HCT116 (cell line): ENCODE data around the gene ERCC4. TPM values are rescaled to one million over a fixed set of nuclear protein-coding genes. Genes with fewer than 3 reads are reported as not detected.

Experiments
- ATAC-seq: fragments of 200-7000 bp; cut with Tn5 transposase; 2 replicates; pipeline ENCODE4 v1.9.1; 2020; ENCODE audit warnings: mild to moderate bottlenecking, moderate library complexity
- BruUV-seq: library from RNA; stranded (reverse); fragments of 400-500 nt; replicated peaks from 2 replicates; lab custom pipeline; 2021; lab: Mats Ljungman, UMichigan
- CTCF ChIA-PET: fragments of 300-600 bp; sonication (Branson Sonifier 250); formaldehyde crosslinking; loops from one replicate; lab custom pipeline; 2021; ENCODE audit warnings: antibody characterized with exemption; lab: Charles Lee
- POLR2A ChIA-PET: fragments of 300-600, 350-600 bp; sonication (Branson Sonifier 250); formaldehyde crosslinking; loops from one replicate; lab custom pipeline; 2021; ENCODE audit warnings: antibody characterized with exemption; lab: Charles Lee
- RAD21 ChIA-PET, 2 experiments: fragments of 300-600 bp; sonication (Branson Sonifier 250); formaldehyde crosslinking; loops; one replicate each; lab custom pipeline; 2023; ENCODE audit warnings: low total read pairs in 2 of 2; ENCODE audit not compliant: uncharacterized antibody in 2 of 2, unreplicated experiment in 2 of 2, low non-redundant PET in 1 of 2; lab: Charles Lee
- DNase-seq: peaks from one replicate; pipeline ENCODE4 v3.0.0-alpha.2; 2010; ENCODE audit warnings: low read depth, low spot score
- H2AFZ ChIP-seq: fragments of 200-600 bp; shearing (Covaris generic), sonication (generic); 2 replicates; pipeline ENCODE4 v1.6.1; 2017; ENCODE audit warnings: low read depth, mixed run types, mixed read lengths, antibody characterized with exemption, low read length; ENCODE audit not compliant: poor library complexity, severe bottlenecking
- H3K27ac ChIP-seq: 2 replicates; pipeline ENCODE4 v1.5.1; 2012; ENCODE audit warnings: low read depth, low read length
- H3K27me3 ChIP-seq: fragments of 200-600 bp; sonication (generic); 2 replicates; pipeline ENCODE4 v1.6.1; 2016; ENCODE audit warnings: mixed run types, low read length, mixed read lengths; ENCODE audit not compliant: insufficient read depth
- H3K36me3 ChIP-seq, 2 experiments: fragments of 200-500 bp in 1 of 2; fragments of 200-600 bp in 1 of 2; sonication (Bioruptor generic) in 1 of 2; sonication (generic) in 1 of 2; 2 replicates each; pipeline versions ENCODE4 v1.5.1 to v1.6.1; 2014 to 2016; ENCODE audit warnings: low read length in 2 of 2, inconsistent platforms in 1 of 2, mixed read lengths in 1 of 2, mixed run types in 1 of 2; ENCODE audit not compliant: insufficient read depth in 2 of 2, control insufficient read depth in 1 of 2
- H3K4me1 ChIP-seq, 2 experiments: fragments of 200-600 bp in 1 of 2; sonication (generic) in 1 of 2; 2 replicates each; pipeline versions ENCODE4 v1.5.1 to v1.6.1; 2012 to 2017; ENCODE audit warnings: low read length in 2 of 2, inconsistent platforms in 1 of 2, mild to moderate bottlenecking in 1 of 2, mixed read lengths in 1 of 2, mixed run types in 1 of 2, moderate library complexity in 1 of 2; ENCODE audit not compliant: insufficient read depth in 2 of 2, control insufficient read depth in 1 of 2
- H3K4me2 ChIP-seq: fragments of 200-600 bp; sonication (generic); 2 replicates; pipeline ENCODE4 v1.6.1; 2017; ENCODE audit warnings: mixed run types, low read length, mixed read lengths
- H3K4me3 ChIP-seq, 2 experiments: fragments of 200-600 bp in 1 of 2; sonication (generic) in 1 of 2; replicated peaks in 1 of 2; 2 replicates each; pipeline ENCODE4 v1.5.1; 2011 to 2016; ENCODE audit warnings: low read length in 2 of 2, control low read depth in 1 of 2, low read depth in 1 of 2, mild to moderate bottlenecking in 1 of 2, mixed read lengths in 1 of 2, mixed run types in 1 of 2
- H3K79me2 ChIP-seq: fragments of 200-600 bp; sonication (generic); 2 replicates; pipeline ENCODE4 v1.6.1; 2017; ENCODE audit warnings: mild to moderate bottlenecking, mixed run types, low read length, moderate library complexity, mixed read lengths; ENCODE audit not compliant: insufficient read depth
- H3K9ac ChIP-seq: fragments of 200-600 bp; sonication (generic); 2 replicates; pipeline ENCODE4 v1.6.1; 2016; ENCODE audit warnings: low read length, mixed read lengths
- H3K9me2 ChIP-seq: fragments of 200-600 bp; sonication (generic), shearing (Covaris generic); 2 replicates; pipeline ENCODE4 v1.6.1; 2017; ENCODE audit warnings: mixed run types, mild to moderate bottlenecking, moderate library complexity; ENCODE audit not compliant: insufficient read depth
- H3K9me3 ChIP-seq, 2 experiments: fragments of 200-500 bp in 1 of 2; fragments of 200-600 bp in 1 of 2; sonication (Bioruptor generic) in 1 of 2; sonication (generic) in 1 of 2; 2 replicates each; pipeline ENCODE4 v1.6.1; 2014 to 2017; ENCODE audit warnings: low read length in 2 of 2, mixed read lengths in 2 of 2, inconsistent platforms in 1 of 2, low read depth in 1 of 2, mild to moderate bottlenecking in 1 of 2, mixed run types in 1 of 2, moderate library complexity in 1 of 2; ENCODE audit not compliant: control insufficient read depth in 1 of 2, insufficient read depth in 1 of 2
- H4K20me1 ChIP-seq: fragments of 200-600 bp; sonication (generic), shearing (Covaris generic); 2 replicates; pipeline ENCODE4 v1.6.1; 2017; ENCODE audit warnings: mixed run types, mild to moderate bottlenecking, moderate library complexity; ENCODE audit not compliant: insufficient read depth
- CBX3 ChIP-seq: IDR thresholded peaks from 2 replicates; pipeline ENCODE4 v1.6.1; 2012; ENCODE audit warnings: low read depth
- EGR1 ChIP-seq: IDR thresholded peaks from 2 replicates; pipeline ENCODE4 v1.6.1; 2012; ENCODE audit warnings: low read depth
- ELF1 ChIP-seq: IDR thresholded peaks from 2 replicates; pipeline ENCODE4 v1.6.1; 2012; ENCODE audit warnings: low read depth, borderline replicate concordance
- EZH2 ChIP-seq: fragments of 200-600 bp; sonication (generic); IDR thresholded peaks from 2 replicates; pipeline ENCODE4 v1.6.1; 2017; ENCODE audit warnings: antibody characterized with exemption, mixed run types
- EZH2phosphoT487 ChIP-seq: fragments of 200-600 bp; IDR thresholded peaks from 2 replicates; pipeline ENCODE4 v1.6.1; 2018; ENCODE audit warnings: antibody characterized with exemption, borderline replicate concordance
- FOSL1 ChIP-seq: IDR thresholded peaks from 2 replicates; pipeline ENCODE4 v1.6.1; 2012; ENCODE audit warnings: low read depth
- JUND ChIP-seq: IDR thresholded peaks from 2 replicates; pipeline ENCODE4 v1.6.1; 2012
- POLR2A ChIP-seq: IDR thresholded peaks from 2 replicates; pipeline ENCODE4 v1.7.0; 2011; ENCODE audit warnings: borderline replicate concordance; ENCODE audit not compliant: insufficient read depth, insufficient read length; ENCODE audit errors: extremely low read depth
- POLR2AphosphoS5 ChIP-seq: IDR thresholded peaks from 2 replicates; pipeline ENCODE4 v1.6.1; 2011; ENCODE audit warnings: mild to moderate bottlenecking, low read depth, low read length, moderate library complexity
- REST ChIP-seq: IDR thresholded peaks from 2 replicates; pipeline ENCODE4 v1.6.1; 2012; ENCODE audit warnings: low read depth
- SIN3A ChIP-seq: IDR thresholded peaks from 2 replicates; pipeline ENCODE4 v1.6.1; 2012; ENCODE audit warnings: low read depth
- SP1 ChIP-seq: IDR thresholded peaks from 2 replicates; pipeline ENCODE4 v1.6.1; 2012; ENCODE audit warnings: low read depth
- SRF ChIP-seq: IDR thresholded peaks from 2 replicates; pipeline ENCODE4 v1.6.1; 2012; ENCODE audit warnings: low read depth
- TCF7L2 ChIP-seq: IDR thresholded peaks from 2 replicates; pipeline ENCODE4 v1.7.0; 2011; ENCODE audit warnings: borderline replicate concordance, inconsistent platforms; ENCODE audit not compliant: insufficient read depth, insufficient read length; ENCODE audit errors: extremely low read depth
- ZFX ChIP-seq: fragments of 450-650 bp; IDR thresholded peaks from 2 replicates; pipeline ENCODE4 v1.6.1; 2017
- ZNF274 ChIP-seq: fragments of 200-500 bp; sonication (Bioruptor generic); IDR thresholded peaks from 2 replicates; pipeline ENCODE4 v1.6.1; 2014; ENCODE audit warnings: mild to moderate bottlenecking, low read depth, low read length, inconsistent platforms
- intact Hi-C: fragments of 100-400 bp; cut with micrococcal nuclease; formaldehyde crosslinking; loops from 2 replicates; pipeline ENCODE4 v1.10.0; 2022
- total RNA-seq: library from RNA; stranded (reverse); gene quantifications from one replicate; pipeline ENCODE4 v1.2.1, GENCODE V29; 2021; ENCODE audit not compliant: unreplicated experiment
- TF ChIP-seq, protein P1 (sequence below), 3 experiments: fragments of 200-600 bp in 1 of 3; sonication (generic) in 1 of 3; IDR thresholded peaks in 2 of 3; conservative IDR thresholded peaks in 1 of 3; 2 replicates each; pipeline ENCODE4 v1.5.1; 2012 to 2017; ENCODE audit warnings: low read depth in 2 of 3, low read length in 2 of 3, antibody characterized with exemption in 1 of 3, borderline replicate concordance in 1 of 3, control low read depth in 1 of 3, mild to moderate bottlenecking in 1 of 3, mixed read lengths in 1 of 3, mixed run types in 1 of 3, moderate library complexity in 1 of 3; ENCODE audit not compliant: insufficient read depth in 1 of 3
- TF ChIP-seq, protein P2 (sequence below): IDR thresholded peaks from 2 replicates; pipeline ENCODE4 v1.6.1; 2012
- TF ChIP-seq, protein P3 (sequence below): IDR thresholded peaks from 2 replicates; pipeline ENCODE4 v1.6.1; 2012
- TF ChIP-seq, protein P4 (sequence below): IDR thresholded peaks from 2 replicates; pipeline ENCODE4 v1.6.1; 2011; ENCODE audit warnings: mild to moderate bottlenecking, low read length, moderate library complexity; ENCODE audit not compliant: insufficient replicate concordance; ENCODE audit errors: extremely low read depth

Gene ERCC4
- total RNA-seq, 1 experiment from 2014 or later: 10.4 TPM

GRCh38 chr16:13994239-13995106, 74.5 kb downstream of the ERCC4 start:
- Histone ChIP-seq H3K4me3 (no peak overlapping the region), H3K27ac (no peak overlapping the region), H3K9me3 (no peaks in the 10 kb centered on the region), H3K36me3 (no peaks in the 10 kb centered on the region), H3K4me1 (peaks cover 2 to 6% of the 10 kb centered on the region in 2 experiments; a peak in 2 of 4 replicates), H3K9ac (no peak overlapping the region), H2AFZ (no peak overlapping the region), H3K9me2 (no peaks in the 10 kb centered on the region), H3K27me3 (no peaks in the 10 kb centered on the region), H4K20me1 (no peaks in the 10 kb centered on the region), H3K79me2 (no peaks in the 10 kb centered on the region), H3K4me2 (no peak overlapping the region)
- BruUV-seq: no TSS peak
- TF ChIP-seq, protein P1, sequence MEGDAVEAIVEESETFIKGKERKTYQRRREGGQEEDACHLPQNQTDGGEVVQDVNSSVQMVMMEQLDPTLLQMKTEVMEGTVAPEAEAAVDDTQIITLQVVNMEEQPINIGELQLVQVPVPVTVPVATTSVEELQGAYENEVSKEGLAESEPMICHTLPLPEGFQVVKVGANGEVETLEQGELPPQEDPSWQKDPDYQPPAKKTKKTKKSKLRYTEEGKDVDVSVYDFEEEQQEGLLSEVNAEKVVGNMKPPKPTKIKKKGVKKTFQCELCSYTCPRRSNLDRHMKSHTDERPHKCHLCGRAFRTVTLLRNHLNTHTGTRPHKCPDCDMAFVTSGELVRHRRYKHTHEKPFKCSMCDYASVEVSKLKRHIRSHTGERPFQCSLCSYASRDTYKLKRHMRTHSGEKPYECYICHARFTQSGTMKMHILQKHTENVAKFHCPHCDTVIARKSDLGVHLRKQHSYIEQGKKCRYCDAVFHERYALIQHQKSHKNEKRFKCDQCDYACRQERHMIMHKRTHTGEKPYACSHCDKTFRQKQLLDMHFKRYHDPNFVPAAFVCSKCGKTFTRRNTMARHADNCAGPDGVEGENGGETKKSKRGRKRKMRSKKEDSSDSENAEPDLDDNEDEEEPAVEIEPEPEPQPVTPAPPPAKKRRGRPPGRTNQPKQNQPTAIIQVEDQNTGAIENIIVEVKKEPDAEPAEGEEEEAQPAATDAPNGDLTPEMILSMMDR (IDR thresholded peaks at IDR 0.05 in 2 of 3, conservative IDR thresholded peaks at IDR 0.05 in 1 of 3; ENCODE audit: borderline replicate concordance in 1 of 3, insufficient read depth in 1 of 3, low read depth in 2 of 3, low read length in 2 of 3): no peak
- TF ChIP-seq, protein P2, sequence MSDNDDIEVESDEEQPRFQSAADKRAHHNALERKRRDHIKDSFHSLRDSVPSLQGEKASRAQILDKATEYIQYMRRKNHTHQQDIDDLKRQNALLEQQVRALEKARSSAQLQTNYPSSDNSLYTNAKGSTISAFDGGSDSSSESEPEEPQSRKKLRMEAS: no peak
- no peak for TF ChIP-seq EGR1
- no peak for TF ChIP-seq SRF
- no peak for TF ChIP-seq ELF1
- TF ChIP-seq EZH2: no peak
- TF ChIP-seq FOSL1: no peak
- no peak for TF ChIP-seq POLR2A
- TF ChIP-seq REST: no peak
- no peak for TF ChIP-seq ZFX
- TF ChIP-seq, protein P3, sequence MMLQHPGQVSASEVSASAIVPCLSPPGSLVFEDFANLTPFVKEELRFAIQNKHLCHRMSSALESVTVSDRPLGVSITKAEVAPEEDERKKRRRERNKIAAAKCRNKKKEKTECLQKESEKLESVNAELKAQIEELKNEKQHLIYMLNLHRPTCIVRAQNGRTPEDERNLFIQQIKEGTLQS: no peak
- TF ChIP-seq TCF7L2: no peak
- TF ChIP-seq ZNF274: no peak
- TF ChIP-seq JUND: no peak
- no peak for TF ChIP-seq SIN3A
- no peak for TF ChIP-seq CBX3
- TF ChIP-seq POLR2AphosphoS5: no peak
- TF ChIP-seq SP1: no peak
- no peak for TF ChIP-seq EZH2phosphoT487
- TF ChIP-seq, protein P4, sequence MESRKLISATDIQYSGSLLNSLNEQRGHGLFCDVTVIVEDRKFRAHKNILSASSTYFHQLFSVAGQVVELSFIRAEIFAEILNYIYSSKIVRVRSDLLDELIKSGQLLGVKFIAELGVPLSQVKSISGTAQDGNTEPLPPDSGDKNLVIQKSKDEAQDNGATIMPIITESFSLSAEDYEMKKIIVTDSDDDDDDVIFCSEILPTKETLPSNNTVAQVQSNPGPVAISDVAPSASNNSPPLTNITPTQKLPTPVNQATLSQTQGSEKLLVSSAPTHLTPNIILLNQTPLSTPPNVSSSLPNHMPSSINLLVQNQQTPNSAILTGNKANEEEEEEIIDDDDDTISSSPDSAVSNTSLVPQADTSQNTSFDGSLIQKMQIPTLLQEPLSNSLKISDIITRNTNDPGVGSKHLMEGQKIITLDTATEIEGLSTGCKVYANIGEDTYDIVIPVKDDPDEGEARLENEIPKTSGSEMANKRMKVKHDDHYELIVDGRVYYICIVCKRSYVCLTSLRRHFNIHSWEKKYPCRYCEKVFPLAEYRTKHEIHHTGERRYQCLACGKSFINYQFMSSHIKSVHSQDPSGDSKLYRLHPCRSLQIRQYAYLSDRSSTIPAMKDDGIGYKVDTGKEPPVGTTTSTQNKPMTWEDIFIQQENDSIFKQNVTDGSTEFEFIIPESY: no peak
- DNase-seq (no peak), ATAC-seq (no peak)
- intact Hi-C loops: no loop called here
- POLR2A ChIA-PET: no interaction called here
- RAD21 ChIA-PET: no interaction called here
- CTCF ChIA-PET: no interaction called here
